Prostate gland (tissue), 2 donors: ENCODE data around the gene MYL12A.

Experiments used
- POLR2A ChIP-seq: fragments of 450-650 bp; IDR thresholded peaks from one replicate; pipeline ENCODE4 v1.6.1; 2016; ENCODE audit warnings: antibody characterized with exemption, mild to moderate bottlenecking
- TF ChIP-seq, protein P1 (sequence below), 4 experiments: fragments of 200-600 bp in 2 of 4; fragments of 450-650 bp in 2 of 4; sonication (generic) in 2 of 4; IDR thresholded peaks; 1 replicate in 3 of 4; 2 replicates in 1 of 4; pipeline ENCODE4 v1.5.1; 2016 to 2019; ENCODE audit warnings: antibody characterized with exemption in 4 of 4, mild to moderate bottlenecking in 2 of 4, moderate library complexity in 2 of 4

DNA sequence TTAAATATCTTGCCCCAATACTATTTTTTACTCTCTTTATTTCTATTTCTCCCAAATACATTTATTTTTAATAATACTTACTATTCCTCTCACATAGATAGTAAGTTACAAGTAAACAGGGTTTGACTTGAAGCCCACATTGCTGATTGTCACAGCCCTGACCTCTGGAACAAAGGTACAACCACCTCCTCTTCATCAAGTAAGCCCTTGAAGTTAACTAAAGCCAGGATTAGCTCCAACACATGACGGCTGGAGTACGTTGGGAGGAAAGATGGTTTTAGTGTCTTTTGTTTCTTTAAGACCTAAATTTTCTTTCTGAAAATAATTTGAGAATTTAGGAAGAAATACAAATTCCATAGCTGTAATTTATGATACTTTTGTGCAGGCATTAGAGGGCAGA lies 28.8 kb upstream of the MYL12A start:
- no peak for TF ChIP-seq POLR2A
- TF ChIP-seq, protein P1, sequence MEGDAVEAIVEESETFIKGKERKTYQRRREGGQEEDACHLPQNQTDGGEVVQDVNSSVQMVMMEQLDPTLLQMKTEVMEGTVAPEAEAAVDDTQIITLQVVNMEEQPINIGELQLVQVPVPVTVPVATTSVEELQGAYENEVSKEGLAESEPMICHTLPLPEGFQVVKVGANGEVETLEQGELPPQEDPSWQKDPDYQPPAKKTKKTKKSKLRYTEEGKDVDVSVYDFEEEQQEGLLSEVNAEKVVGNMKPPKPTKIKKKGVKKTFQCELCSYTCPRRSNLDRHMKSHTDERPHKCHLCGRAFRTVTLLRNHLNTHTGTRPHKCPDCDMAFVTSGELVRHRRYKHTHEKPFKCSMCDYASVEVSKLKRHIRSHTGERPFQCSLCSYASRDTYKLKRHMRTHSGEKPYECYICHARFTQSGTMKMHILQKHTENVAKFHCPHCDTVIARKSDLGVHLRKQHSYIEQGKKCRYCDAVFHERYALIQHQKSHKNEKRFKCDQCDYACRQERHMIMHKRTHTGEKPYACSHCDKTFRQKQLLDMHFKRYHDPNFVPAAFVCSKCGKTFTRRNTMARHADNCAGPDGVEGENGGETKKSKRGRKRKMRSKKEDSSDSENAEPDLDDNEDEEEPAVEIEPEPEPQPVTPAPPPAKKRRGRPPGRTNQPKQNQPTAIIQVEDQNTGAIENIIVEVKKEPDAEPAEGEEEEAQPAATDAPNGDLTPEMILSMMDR (IDR thresholded peaks at IDR 0.05): no peak
